Effector CD4-positive, alpha-beta T cell (primary cell): ENCODE data around the gene FCRL6.
A peak's percentile ranks its signal among the peaks of the same experiment; 100 is the strongest.

Experiments used
- DNase-seq: peaks from one replicate; pipeline ENCODE4 v3.0.0-alpha.2; 2020

FCRL6 gene

GRCh38 chr1:159838715-159839114 is 36.6 kb downstream of the FCRL6 start:
- no peak for DNase-seq

GRCh38 chr1:159839116-159839849 is 37.1 kb downstream of the FCRL6 start:
- no peak for DNase-seq

GRCh38 chr1:159841749-159842148 is 39.6 kb downstream of the FCRL6 start:
- no peak for DNase-seq

- DNase-seq, result no peak
Observed at GRCh38 chr1:159843459-159843858, 41.3 kb downstream of the FCRL6 start.

GRCh38 chr1:159845751-159846629 is 43.8 kb downstream of the FCRL6 start:
- no peak for DNase-seq

- no peak for DNase-seq
Observed at GRCh38 chr1:159847231-159847630, 45.1 kb downstream of the FCRL6 start.

- no peak for DNase-seq
Observed at GRCh38 chr1:159848326-159848725, 46.2 kb downstream of the FCRL6 start.

- DNase-seq, result no peak
Observed at GRCh38 chr1:159849626-159850366, 47.6 kb downstream of the FCRL6 start.

GRCh38 chr1:159851407-159851806 is 49.2 kb downstream of the FCRL6 start:
- no peak for DNase-seq

- no peak for DNase-seq
Observed at GRCh38 chr1:159853417-159854115, 51.4 kb downstream of the FCRL6 start.

- no peak for DNase-seq
Observed at GRCh38 chr1:159854116-159854692, 52.0 kb downstream of the FCRL6 start.

GRCh38 chr1:159854693-159855192 is 52.6 kb downstream of the FCRL6 start:
- DNase-seq, result peak; percentile 44

GRCh38 chr1:159855709-159856108 is 53.5 kb downstream of the FCRL6 start:
- no peak for DNase-seq

- DNase-seq, result no peak
Observed at GRCh38 chr1:159856576-159856975, 54.4 kb downstream of the FCRL6 start.

GRCh38 chr1:159857889-159858288 is 55.7 kb downstream of the FCRL6 start:
- DNase-seq, result no peak

- no peak for DNase-seq
Observed at GRCh38 chr1:159859767-159860322, 57.7 kb downstream of the FCRL6 start.

GRCh38 chr1:159860456-159860855 is 58.3 kb downstream of the FCRL6 start:
- no peak for DNase-seq

- DNase-seq, result no peak
Observed at GRCh38 chr1:159861218-159861617, 59.1 kb downstream of the FCRL6 start.

GRCh38 chr1:159862031-159862430 is 59.9 kb downstream of the FCRL6 start:
- no peak for DNase-seq

GRCh38 chr1:159862557-159862956 is 60.4 kb downstream of the FCRL6 start, which contains the start of gene VSIG8:
Gene VSIG8 (minus strand): TSS chr1:159862657. CDS start chr1:159862521, 136 bp downstream.
- DNase-seq, result no peak

GRCh38 chr1:159864262-159864661 is 62.1 kb downstream of the FCRL6 start:
- DNase-seq, result no peak
